K562 (cell line): Measurements from ENCODE around the gene DHRS11. TPM values are rescaled to one million over a fixed set of nuclear protein-coding genes. Genes with fewer than 3 reads are reported as not detected.

ENCODE experiments used
- ATAC-seq: fragments of 200-7000 bp; cut with Tn5 transposase; 3 replicates; pipeline ENCODE4 v1.9.1; 2020; ENCODE audit warnings: moderate library complexity
- BruUV-seq: library from RNA; stranded (reverse); fragments of 400-500 nt; replicated peaks from 2 replicates; lab custom pipeline; 2021; lab: Mats Ljungman, UMichigan
- CTCF ChIA-PET: fragments of 300-600 bp; formaldehyde crosslinking; extraction: SDS; loops from one replicate; lab custom pipeline; 2021; ENCODE audit warnings: low intra/inter-chr PET ratio; lab: Yijun Ruan, JAX
- POLR2A ChIA-PET: fragments of 300-600, 350-650 bp; sonication (Branson Sonifier 250); formaldehyde crosslinking; extraction: SDS; loops from one replicate; lab custom pipeline; 2021; ENCODE audit warnings: antibody characterized with exemption, inconsistent platforms; lab: Yijun Ruan, JAX
- DNase-seq, 4 experiments: peaks; one replicate each; pipeline versions ENCODE4 v3.0.0 to v3.0.0-alpha.2; 2011 to 2018; ENCODE audit warnings: low spot score in 3 of 4, mixed read lengths in 3 of 4; ENCODE audit errors: extremely low read depth in 1 of 4
- FAIRE-seq: peaks from 2 replicates; lab custom pipeline; 2011; peaks lifted over from hg19 to GRCh38; lab: Jason Lieb, UNC
- H2AFZ ChIP-seq: 2 replicates; pipeline ENCODE4 v1.6.0; 2011; ENCODE audit warnings: low read depth, low read length, control low read depth, inconsistent platforms
- H3K27ac ChIP-seq: fragments of 200-600 bp; 3 replicates; pipeline ENCODE4 v1.8.0; 2011; ENCODE audit warnings: low read depth, mild to moderate bottlenecking, control low read depth, inconsistent platforms, low read length, moderate library complexity, mixed read lengths; ENCODE audit errors: extremely low read depth
- H3K27me3 ChIP-seq, 2 experiments: fragments of 300-600 bp in 1 of 2; 2 replicates in 1 of 2; 3 replicates in 1 of 2; pipeline versions ENCODE4 v1.6.0 to v1.8.0; 2011; ENCODE audit warnings: inconsistent platforms in 2 of 2, low read length in 2 of 2, mild to moderate bottlenecking in 1 of 2, mixed read lengths in 1 of 2, moderate library complexity in 1 of 2; ENCODE audit not compliant: control insufficient read depth in 2 of 2, insufficient read depth in 2 of 2
- H3K36me3 ChIP-seq: fragments of 300-600 bp; 3 replicates; pipeline ENCODE4 v1.8.0; 2011; ENCODE audit warnings: mild to moderate bottlenecking, low read length, inconsistent platforms; ENCODE audit not compliant: control insufficient read depth, insufficient read depth
- H3K4me1 ChIP-seq, 2 experiments: fragments of 200-600 bp in 1 of 2; replicated peaks in 1 of 2; 2 replicates in 1 of 2; 3 replicates in 1 of 2; pipeline versions ENCODE4 v1.5.1 to v1.8.0; 2011; ENCODE audit warnings: inconsistent platforms in 2 of 2, low read length in 2 of 2, mild to moderate bottlenecking in 1 of 2, mixed read lengths in 1 of 2, moderate library complexity in 1 of 2; ENCODE audit not compliant: control insufficient read depth in 2 of 2, insufficient read depth in 2 of 2
- H3K4me2 ChIP-seq: 2 replicates; pipeline ENCODE4 v1.6.1; 2011; ENCODE audit warnings: low read length, control low read depth, inconsistent platforms, mixed read lengths; ENCODE audit not compliant: insufficient read depth
- H3K4me3 ChIP-seq: fragments of 200-600 bp; sonication (generic), shearing (Covaris generic); 2 replicates; pipeline ENCODE4 v1.5.1; 2016; ENCODE audit warnings: control low read depth, inconsistent platforms
- H3K79me2 ChIP-seq: fragments of 200-600 bp; 3 replicates; pipeline ENCODE4 v1.8.0; 2011; ENCODE audit warnings: low read length, inconsistent platforms; ENCODE audit not compliant: control insufficient read depth, insufficient read depth
- H3K9ac ChIP-seq, 2 experiments: 2 replicates each; pipeline versions ENCODE4 v1.6.0 to v1.6.1; 2011; ENCODE audit warnings: low read depth in 2 of 2, low read length in 2 of 2, control low read depth in 1 of 2, inconsistent platforms in 1 of 2, mild to moderate bottlenecking in 1 of 2, mixed read lengths in 1 of 2; ENCODE audit not compliant: insufficient read depth in 1 of 2
- H3K9me1 ChIP-seq: one replicate; pipeline ENCODE4 v1.6.0; 2011; ENCODE audit warnings: inconsistent platforms, mild to moderate bottlenecking, low read length, moderate library complexity; ENCODE audit not compliant: control insufficient read depth, insufficient read depth
- H3K9me3 ChIP-seq: replicated peaks from 2 replicates; pipeline ENCODE4 v1.5.1; 2011; ENCODE audit warnings: low read depth, low read length, inconsistent platforms; ENCODE audit not compliant: control insufficient read depth, insufficient read depth
- H4K20me1 ChIP-seq: replicated peaks from 2 replicates; pipeline ENCODE4 v1.6.1; 2011; ENCODE audit warnings: low read length, inconsistent platforms, mixed read lengths; ENCODE audit not compliant: control insufficient read depth, insufficient read depth
- BCL6 ChIP-seq: fragments of 250-450 bp; sonication (Bioruptor Pico); IDR thresholded peaks from 2 replicates; pipeline ENCODE4 v1.4.0; 2020
- BRD4 ChIP-seq: fragments of 200-600 bp; sonication (generic); IDR thresholded peaks from 2 replicates; pipeline ENCODE4 v1.6.1; 2017; ENCODE audit warnings: inconsistent platforms
- CBFB ChIP-seq: sonication (generic); formaldehyde crosslinking; IDR thresholded peaks from 2 replicates; pipeline ENCODE4 v1.4.0; 2020; ENCODE audit warnings: mild to moderate bottlenecking, missing genetic modification reagents
- E2F6 ChIP-seq, 2 experiments: IDR thresholded peaks; 2 replicates each; pipeline ENCODE4 v1.6.1; 2011; ENCODE audit warnings: borderline replicate concordance in 1 of 2, control low read depth in 1 of 2, low read depth in 1 of 2, low read length in 1 of 2, mild to moderate bottlenecking in 1 of 2, mixed read lengths in 1 of 2, moderate library complexity in 1 of 2; ENCODE audit not compliant: insufficient read depth in 1 of 2, insufficient read length in 1 of 2, poor library complexity in 1 of 2, severe bottlenecking in 1 of 2; ENCODE audit errors: extremely low read depth in 1 of 2
- ETV5 ChIP-seq: sonication (generic); formaldehyde crosslinking; IDR thresholded peaks from 2 replicates; pipeline ENCODE4 v1.4.0; 2020; ENCODE audit warnings: low read depth, mild to moderate bottlenecking, missing genetic modification reagents
- GABPA ChIP-seq: fragments of 200-800 bp; sonication (Bioruptor generic); conservative IDR thresholded peaks from 2 replicates; pipeline ENCODE4 v1.6.1; 2016; ENCODE audit warnings: low read depth, missing genetic modification characterization, missing compliant biosample characterization
- GABPB2 ChIP-seq: fragments of 250-450 bp; sonication (Bioruptor Pico); conservative IDR thresholded peaks from 2 replicates; pipeline ENCODE4 v1.5.1; 2021; ENCODE audit warnings: mild to moderate bottlenecking
- NR2C2 ChIP-seq, 2 experiments: fragments of 200-800 bp in 1 of 2; sonication (Bioruptor generic) in 1 of 2; sonication (generic) in 1 of 2; formaldehyde crosslinking in 1 of 2; IDR thresholded peaks; 2 replicates each; pipeline versions ENCODE4 v1.6.1 to v1.8.0; 2016 to 2022; ENCODE audit warnings: mild to moderate bottlenecking in 1 of 2, missing compliant biosample characterization in 1 of 2, missing genetic modification characterization in 1 of 2, missing genetic modification reagents in 1 of 2
- POLR2A ChIP-seq: fragments of 450-650 bp; conservative IDR thresholded peaks from 2 replicates; pipeline ENCODE4 v1.6.1; 2016
- SETDB1 ChIP-seq: IDR thresholded peaks from one replicate; pipeline ENCODE4 v1.6.1; 2012; ENCODE audit warnings: low read length, control low read depth, inconsistent platforms
- THAP12 ChIP-seq: fragments of 250-450 bp; sonication (Bioruptor Pico); IDR thresholded peaks from 2 replicates; pipeline ENCODE4 v1.9.0; 2021; ENCODE audit warnings: mild to moderate bottlenecking, inconsistent platforms
- ZBTB11 ChIP-seq, 3 experiments: fragments of 200-800 bp in 1 of 3; fragments of 250-450 bp in 1 of 3; fragments of 450-650 bp in 1 of 3; sonication (Bioruptor Pico) in 1 of 3; sonication (Bioruptor generic) in 1 of 3; formaldehyde crosslinking in 1 of 3; IDR thresholded peaks; 2 replicates each; pipeline versions ENCODE4 v1.6.1 to v1.8.0; 2016 to 2022; ENCODE audit warnings: mild to moderate bottlenecking in 2 of 3, missing genetic modification characterization in 2 of 3, missing compliant biosample characterization in 1 of 3, moderate library complexity in 1 of 3
- ZBTB7A ChIP-seq: IDR thresholded peaks from 2 replicates; pipeline ENCODE4 v1.6.1; 2011; ENCODE audit warnings: low read depth, mild to moderate bottlenecking, low read length, moderate library complexity, borderline replicate concordance; ENCODE audit not compliant: control insufficient read depth
- WGBS: fragments of 100-300 bp; shearing (Covaris generic); methylation state at CpG from one replicate; pipeline ENCODE4 v1.1.6; 2016; ENCODE audit warnings: low coverage, mixed read lengths; ENCODE audit not compliant: insufficient coverage; ENCODE audit errors: missing lambda C conversion rate; 5-methylcytosine and 5-hydroxymethylcytosine counted together
- in situ Hi-C: fragments of 300-500 bp; cut with MboI; formaldehyde crosslinking; loops from 4 replicates; pipeline ENCODE4 v1.15.0; 2018; ENCODE audit warnings: inconsistent platforms, mixed read lengths
- intact Hi-C: fragments of 100-400 bp; cut with micrococcal nuclease; formaldehyde crosslinking; loops from 2 replicates; pipeline ENCODE4 v1.14.2; 2022
- polyA plus RNA-seq, 8 experiments: library from polyadenylated mRNA; depleted of rRNA in 4 of 8; stranded (reverse) in 5 of 8; unstranded in 3 of 8; fragments of >200 nt; fragmentation: Nextera tagmentation in 2 of 8; fragmentation: Illumina TruSeq in 1 of 8; extraction: Ambion mirVana in 2 of 8; extraction: Trizol in 1 of 8; gene quantifications; 2 replicates each; pipeline versions ENCODE4 v1.2.1 to v1.2.3, GENCODE V29; 2011 to 2014; ENCODE audit warnings: inconsistent platforms in 1 of 8, missing spikeins in 1 of 8
- total RNA-seq, 7 experiments: library from RNA; depleted of rRNA in 6 of 7; stranded (reverse); fragments of >200 nt in 6 of 7; fragmentation: Illumina TruSeq in 2 of 7; extraction: Trizol in 2 of 7; gene quantifications; 2 replicates each; pipeline versions ENCODE4 v1.2.1 to v1.2.3, GENCODE V29; 2011 to 2021; ENCODE audit warnings: low replicate concordance in 1 of 7

DHRS11 gene
- total and polyA plus RNA-seq, 9 of the 15 experiments (the other 6 are each of a cell fraction or from before 2014, with no cell fraction given): 15.2 to 123 (median 59.8) TPM

- H3K36me3 ChIP-seq: peaks cover 40% of the 10 kb centered on the region
- H2AFZ ChIP-seq: peak overlapping the region; percentile 82
- H3K27ac ChIP-seq: peak overlapping the region; percentile 99
- H3K9me1 ChIP-seq: no peaks in the 10 kb centered on the region
- H3K9ac ChIP-seq: peak overlapping the region; percentile 98 to 100
- no peak for DNase-seq
- peaks cover 73% of the 10 kb centered on the region for H3K79me2 ChIP-seq
- POLR2A ChIA-PET: interaction anchor here (0.6 to 3.9 kb wide), 10 partner anchors 8 to 233 kb away, joined by 3 to 72 read pairs (median 4); partner anchors contain the start of genes MYO19 and PIGW
- intact Hi-C loops (loop anchor here (2.0 to 10.0 kb wide), 3 partner anchors 46 to 180 kb away; partner anchors contain the start of genes DHRS11 and MRM1), in situ Hi-C loops (loop anchor here (5.0 kb wide), 1 partner anchor 47 kb away; the partner anchor contains the start of gene DHRS11)
- H3K9me3 ChIP-seq: no peaks in the 10 kb centered on the region
- FAIRE-seq: no peak
- 2% methylated on average over 13 of the region's 38 CpGs for WGBS
- no TSS peak for BruUV-seq
- H3K27me3 ChIP-seq: no peaks in the 10 kb centered on the region
- H3K4me3 ChIP-seq: peak overlapping the region; percentile 85
- ATAC-seq: peak; percentile 53
- H3K4me2 ChIP-seq: peak overlapping the region; percentile 86; the same call in 1 of the 2 replicates
- peaks cover 14 to 25% of the 10 kb centered on the region in 2 experiments; a peak in 4 of 5 replicates for H3K4me1 ChIP-seq
- CTCF ChIA-PET: no interaction called here
- H4K20me1 ChIP-seq: peaks cover 4% of the 10 kb centered on the region; the same call in 1 of the 2 replicates
- TF ChIP-seq GABPA (tag) (peak; percentile 55; the same call in 1 of the 2 replicates), SETDB1 (no peak), GABPB2 (CRISPR knock-in tag) (no peak), ZBTB11 (CRISPR knock-in tag; IDR thresholded peaks at IDR 0.05) (peak in 1 of 3 experiments; percentile 66; a peak in 1 of 6 replicates), E2F6 (IDR thresholded peaks at IDR 0.05; ENCODE audit: borderline replicate concordance in 1 of 2, extremely low read depth in 1 of 2, insufficient read depth in 1 of 2, insufficient read length in 1 of 2, low read depth in 1 of 2, low read length in 1 of 2, poor library complexity in 1 of 2, severe bottlenecking in 1 of 2) (no peak), BRD4 (peak; percentile 54; the same call in 1 of the 2 replicates), POLR2A (0 out of 2 replicates have a peak, but pooled peaks have one; percentile 89), BCL6 (no peak), NR2C2 (CRISPR knock-in tag; IDR thresholded peaks at IDR 0.05) (no peak), NR2C2 (tag; IDR thresholded peaks at IDR 0.05) (peak; percentile 69), ETV5 (no peak), CBFB (no peak), ZBTB7A (peak; percentile 45; the same call in 1 of the 2 replicates), THAP12 (CRISPR knock-in tag) (peak; percentile 61; the same call in 1 of the 2 replicates)
Observed at GRCh38 chr17:36545077-36545464, 46.6 kb upstream of the DHRS11 start.
